B cell (primary cell): Measurements from ENCODE around the gene ENOX1. TPM values are rescaled to one million over a fixed set of nuclear protein-coding genes. Genes with fewer than 3 reads are reported as not detected.

Experiments used
- ATAC-seq: fragments of 200-7000 bp; cut with Tn5 transposase; one replicate; pipeline ENCODE4 v1.10.0; 2021; ENCODE audit warnings: low read depth, mild to moderate bottlenecking, moderate number of reproducible peaks, moderate library complexity
- CTCF ChIA-PET: fragments of 350-600 bp; sonication (Branson Sonifier 250); formaldehyde crosslinking; loops from one replicate; lab custom pipeline; 2021; ENCODE audit warnings: antibody characterized with exemption, inconsistent platforms; lab: Charles Lee
- POLR2A ChIA-PET: fragments of 350-600 bp; sonication (Branson Sonifier 250); formaldehyde crosslinking; loops from one replicate; lab custom pipeline; 2021; ENCODE audit warnings: antibody characterized with exemption; lab: Charles Lee
- DNase-seq: peaks from one replicate; pipeline ENCODE4 v3.0.0; 2013
- H2AFZ ChIP-seq: 2 replicates; pipeline ENCODE4 v1.6.1; 2012; ENCODE audit warnings: mild to moderate bottlenecking, low read depth, low read length; ENCODE audit not compliant: insufficient read depth, poor library complexity, severe bottlenecking
- H3K27ac ChIP-seq, 2 donors: 1 replicate in 1 of 2; 2 replicates in 1 of 2; pipeline ENCODE4 v1.5.1; 2012 to 2013; ENCODE audit warnings: low read length in 2 of 2, mild to moderate bottlenecking in 2 of 2, moderate library complexity in 1 of 2
- H3K27me3 ChIP-seq, 4 experiments: fragments of 200-600 bp in 1 of 4; sonication (generic) in 1 of 4; replicated peaks in 1 of 4; 1 replicate in 2 of 4; 2 replicates in 2 of 4; pipeline versions ENCODE4 v1.6.1 to v1.7.0; 2013 to 2016; ENCODE audit warnings: low read length in 3 of 4, mild to moderate bottlenecking in 2 of 4, mixed read lengths in 1 of 4, moderate library complexity in 1 of 4; ENCODE audit not compliant: insufficient read depth in 4 of 4, control insufficient read depth in 3 of 4; ENCODE audit errors: control extremely low read depth in 1 of 4
- H3K36me3 ChIP-seq, 2 experiments: replicated peaks in 1 of 2; 1 replicate in 1 of 2; 2 replicates in 1 of 2; pipeline versions ENCODE4 v1.6.1 to v1.7.1; 2013; ENCODE audit warnings: low read length in 1 of 2; ENCODE audit not compliant: insufficient read depth in 2 of 2, control insufficient read depth in 1 of 2; ENCODE audit errors: control extremely low read depth in 1 of 2, extremely low read depth in 1 of 2
- H3K4me1 ChIP-seq, 2 donors: fragments of 200-600 bp in 1 of 2; sonication (generic) in 1 of 2; 1 replicate in 1 of 2; 2 replicates in 1 of 2; pipeline versions ENCODE4 v1.5.1 to v1.6.1; 2013 to 2017; ENCODE audit warnings: low read length in 2 of 2; ENCODE audit not compliant: control insufficient read depth in 2 of 2, insufficient read depth in 2 of 2
- H3K4me2 ChIP-seq: replicated peaks from 2 replicates; pipeline ENCODE3; 2012; ENCODE audit warnings: mild to moderate bottlenecking, low read depth, low read length; ENCODE audit not compliant: poor library complexity, severe bottlenecking
- H3K4me3 ChIP-seq, 5 experiments: fragments of 200-600 bp in 1 of 5; sonication (generic) in 1 of 5; 1 replicate in 3 of 5; 2 replicates in 2 of 5; pipeline versions ENCODE4 v1.5.1 to v1.7.0; 2011 to 2016; ENCODE audit warnings: low read length in 4 of 5, mild to moderate bottlenecking in 4 of 5, low read depth in 2 of 5, control low read depth in 1 of 5, moderate library complexity in 1 of 5; ENCODE audit not compliant: insufficient read depth in 1 of 5; ENCODE audit errors: control extremely low read depth in 1 of 5, extremely low read depth in 1 of 5
- H3K79me2 ChIP-seq: fragments of 200-600 bp; sonication (generic); one replicate; pipeline ENCODE4 v1.6.0; 2016; ENCODE audit warnings: low read length; ENCODE audit not compliant: control insufficient read depth, insufficient read depth
- H3K9ac ChIP-seq: fragments of 200-600 bp; sonication (generic); 2 replicates; pipeline ENCODE4 v1.6.1; 2017; ENCODE audit warnings: mild to moderate bottlenecking, low read length, moderate library complexity
- H3K9me3 ChIP-seq, 3 donors: one replicate each; pipeline versions ENCODE4 v1.6.1 to v1.7.1; 2013; ENCODE audit warnings: low read length in 2 of 3; ENCODE audit not compliant: control insufficient read depth in 2 of 3, insufficient read depth in 1 of 3; ENCODE audit errors: control extremely low read depth in 1 of 3
- H4K20me1 ChIP-seq: 2 replicates; pipeline ENCODE4 v1.6.0; 2012; ENCODE audit warnings: mild to moderate bottlenecking, low read length; ENCODE audit not compliant: insufficient read depth, control insufficient read depth, poor library complexity, severe bottlenecking
- H3K27ac Mint-ChIP-seq: one replicate; pipeline ENCODE4 v1.8.0; 2021; ENCODE audit warnings: mixed read lengths
- H3K27me3 Mint-ChIP-seq: one replicate; pipeline ENCODE4 v1.8.0; 2021; ENCODE audit warnings: mixed read lengths
- H3K4me1 Mint-ChIP-seq: one replicate; pipeline ENCODE4 v1.8.0; 2021; ENCODE audit warnings: mixed read lengths
- H3K4me3 Mint-ChIP-seq: one replicate; pipeline ENCODE4 v1.8.0; 2021; ENCODE audit warnings: mixed read lengths
- H3K9me3 Mint-ChIP-seq: one replicate; pipeline ENCODE4 v1.8.0; 2022; ENCODE audit warnings: mixed read lengths; ENCODE audit not compliant: insufficient read depth
- CTCF ChIP-seq: fragments of 200-600 bp; IDR thresholded peaks from one replicate; pipeline ENCODE4 v1.8.0; 2022; ENCODE audit warnings: antibody characterized with exemption, mild to moderate bottlenecking
- EZH2 ChIP-seq: IDR thresholded peaks from 2 replicates; pipeline ENCODE4 v1.6.1; 2012; ENCODE audit warnings: borderline replicate concordance, low read depth, mild to moderate bottlenecking, moderate library complexity, low read length; ENCODE audit not compliant: insufficient read depth, poor library complexity, severe bottlenecking
- WGBS: methylation state at CpG from one replicate; pipeline ENCODE4 v1.1.5; 2013; ENCODE audit warnings: missing lambda C conversion rate; ENCODE audit not compliant: insufficient coverage; 5-methylcytosine and 5-hydroxymethylcytosine counted together
- intact Hi-C: fragments of 100-400 bp; cut with micrococcal nuclease; formaldehyde crosslinking; loops from one replicate; pipeline ENCODE4 v1.10.0; 2022
- polyA plus RNA-seq: library from polyadenylated mRNA; depleted of rRNA; stranded (reverse); fragments of >200 nt; gene quantifications from 2 replicates; pipeline ENCODE4 v1.2.3, GENCODE V29; 2012
- total RNA-seq, 2 donors: library from RNA; stranded (reverse); fragments of 120-200 nt in 1 of 2; gene quantifications; 1 replicate in 1 of 2; 2 replicates in 1 of 2; pipeline versions ENCODE4 v1.2.3 to v1.2.4, GENCODE V29; 2013 to 2022

ENOX1 gene
- total and polyA plus RNA-seq, 2 donors (not counting 1 experiment from before 2014, with no cell fraction given), result not detected

- H3K4me3 Mint-ChIP-seq, result no peak overlapping the region
- Histone ChIP-seq H3K27me3 (no peaks in the 10 kb centered on the region), H3K36me3 (no peaks in the 10 kb centered on the region), H3K4me2 (no peak overlapping the region), H3K4me1 (no peaks in the 10 kb centered on the region), H2AFZ (no peak overlapping the region), H4K20me1 (no peaks in the 10 kb centered on the region), H3K27ac (no peak overlapping the region), H3K4me3 (no peak overlapping the region), H3K79me2 (no peaks in the 10 kb centered on the region), H3K9me3 (no peaks in the 10 kb centered on the region), H3K9ac (no peak overlapping the region)
- intact Hi-C loops, result loop anchor here (2.0 kb wide), 1 partner anchor 62 kb away; no protein-coding TSS in a partner anchor
- ChIA-PET POLR2A (no interaction called here), CTCF (no interaction called here)
- DNase-seq (no peak), ATAC-seq (no peak)
- TF ChIP-seq EZH2, result no peak
- TF ChIP-seq CTCF, result no peak
- no CpG with 5 or more reads among the region's 1 CpG for WGBS
- H3K27me3 Mint-ChIP-seq, result peaks cover 7% of the 10 kb centered on the region
- no peak overlapping the region for H3K27ac Mint-ChIP-seq
- no peaks in the 10 kb centered on the region for H3K9me3 Mint-ChIP-seq
- H3K4me1 Mint-ChIP-seq, result no peaks in the 10 kb centered on the region
These were observed 553.9 kb downstream of the ENOX1 start for GRCh38 chr13:43232873-43233265.

- no peaks in the 10 kb centered on the region for H3K4me1 Mint-ChIP-seq
- ATAC-seq (no peak), DNase-seq (no peak)
- H3K27ac Mint-ChIP-seq, result no peak overlapping the region
- H2AFZ ChIP-seq, result no peak overlapping the region
- H3K79me2 ChIP-seq, result no peaks in the 10 kb centered on the region
- ChIA-PET CTCF (no interaction called here), POLR2A (no interaction called here)
- no peak overlapping the region for H3K4me3 Mint-ChIP-seq
- H4K20me1 ChIP-seq, result no peaks in the 10 kb centered on the region
- 86% methylated on average over 2 of the region's 5 CpGs for WGBS
- H3K9ac ChIP-seq, result no peak overlapping the region
- no peak overlapping the region for H3K4me3 ChIP-seq
- no peaks in the 10 kb centered on the region for H3K27me3 ChIP-seq
- no peak overlapping the region for H3K4me2 ChIP-seq
- peaks cover 7% of the 10 kb centered on the region for H3K27me3 Mint-ChIP-seq
- H3K9me3 ChIP-seq, result no peaks in the 10 kb centered on the region
- TF ChIP-seq EZH2 (no peak), CTCF (no peak)
- H3K4me1 ChIP-seq, result no peaks in the 10 kb centered on the region
- no peaks in the 10 kb centered on the region for H3K9me3 Mint-ChIP-seq
- no peak overlapping the region for H3K27ac ChIP-seq
- H3K36me3 ChIP-seq, result no peaks in the 10 kb centered on the region
- intact Hi-C loops, result loop anchor here (2.0 kb wide), 1 partner anchor 62 kb away; no protein-coding TSS in a partner anchor
These were observed 554.5 kb downstream of the ENOX1 start for GRCh38 chr13:43232144-43232872.
